GM18951 (cell line): ENCODE results near the gene RAB7A.

Source experiments
- POLR2A ChIP-seq: IDR thresholded peaks from 4 replicates; pipeline ENCODE4 v1.6.1; 2011; ENCODE audit warnings: mild to moderate bottlenecking; ENCODE audit not compliant: insufficient read length, insufficient read depth; ENCODE audit errors: extremely low read depth
- in situ Hi-C: fragments of 300-500 bp; cut with MboI; formaldehyde crosslinking; loops from one replicate; pipeline ENCODE4 v1.12.0; 2022; ENCODE audit warnings: low sequenced_read_pairs, mixed read lengths, inconsistent platforms; ENCODE audit not compliant: unreplicated experiment

The RAB7A gene

DNA sequence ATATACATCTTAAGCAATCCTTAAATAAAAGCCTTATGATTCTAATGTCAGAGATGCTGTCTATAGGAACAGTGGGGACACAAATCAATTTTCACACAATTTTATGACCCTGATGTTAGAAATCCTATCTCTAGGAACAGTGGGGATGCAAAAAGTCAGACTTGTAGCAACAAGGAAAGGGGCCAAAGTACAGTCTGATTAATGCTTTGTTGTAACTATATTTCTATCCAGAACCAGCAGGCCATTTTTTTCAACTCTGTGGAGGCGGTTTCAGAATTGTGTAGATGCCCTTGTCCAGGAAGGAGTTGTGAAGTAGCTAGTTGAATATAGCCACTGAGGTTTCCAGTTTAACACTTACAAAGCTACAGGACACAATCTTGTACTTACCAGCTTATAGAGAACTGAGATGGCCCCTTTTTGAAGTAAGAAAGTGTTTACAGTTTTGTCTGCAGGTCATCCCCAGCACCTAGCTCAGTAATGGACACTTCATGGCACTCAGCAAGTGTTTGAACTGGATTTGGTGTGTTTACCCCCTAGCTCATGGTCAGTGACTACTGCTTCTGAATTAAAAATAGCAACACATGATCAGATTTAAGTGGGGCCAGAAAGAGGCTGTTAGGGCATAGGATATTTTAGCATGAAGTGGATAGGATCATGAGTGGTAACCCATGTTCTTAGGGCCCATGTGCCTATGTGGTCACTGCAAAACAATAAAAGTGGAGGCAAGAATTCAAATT, 54.3 kb downstream of the RAB7A start:
- in situ Hi-C loops: no loop called here
- no peak for TF ChIP-seq POLR2A

DNA sequence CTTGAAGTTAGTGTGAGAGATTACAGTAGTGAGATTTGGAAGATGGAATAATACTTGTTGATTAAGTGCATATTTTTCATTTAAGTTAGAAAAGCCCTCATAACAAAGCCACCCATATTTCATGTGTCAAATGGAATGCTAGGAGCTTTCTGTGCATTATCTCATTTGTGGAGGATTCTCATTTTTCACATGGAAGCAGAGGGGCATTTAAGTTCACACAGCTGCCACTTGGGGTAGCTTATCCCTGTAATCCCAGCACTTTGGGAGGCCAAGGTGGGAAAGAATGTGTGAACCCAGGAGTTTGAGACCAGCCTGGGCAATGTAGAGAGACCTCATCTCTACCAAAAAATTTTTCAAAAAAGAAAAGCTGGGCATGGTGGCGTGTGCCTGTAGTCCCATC, 55.2 kb downstream of the RAB7A start:
- in situ Hi-C loops: no loop called here
- TF ChIP-seq POLR2A: no peak

DNA sequence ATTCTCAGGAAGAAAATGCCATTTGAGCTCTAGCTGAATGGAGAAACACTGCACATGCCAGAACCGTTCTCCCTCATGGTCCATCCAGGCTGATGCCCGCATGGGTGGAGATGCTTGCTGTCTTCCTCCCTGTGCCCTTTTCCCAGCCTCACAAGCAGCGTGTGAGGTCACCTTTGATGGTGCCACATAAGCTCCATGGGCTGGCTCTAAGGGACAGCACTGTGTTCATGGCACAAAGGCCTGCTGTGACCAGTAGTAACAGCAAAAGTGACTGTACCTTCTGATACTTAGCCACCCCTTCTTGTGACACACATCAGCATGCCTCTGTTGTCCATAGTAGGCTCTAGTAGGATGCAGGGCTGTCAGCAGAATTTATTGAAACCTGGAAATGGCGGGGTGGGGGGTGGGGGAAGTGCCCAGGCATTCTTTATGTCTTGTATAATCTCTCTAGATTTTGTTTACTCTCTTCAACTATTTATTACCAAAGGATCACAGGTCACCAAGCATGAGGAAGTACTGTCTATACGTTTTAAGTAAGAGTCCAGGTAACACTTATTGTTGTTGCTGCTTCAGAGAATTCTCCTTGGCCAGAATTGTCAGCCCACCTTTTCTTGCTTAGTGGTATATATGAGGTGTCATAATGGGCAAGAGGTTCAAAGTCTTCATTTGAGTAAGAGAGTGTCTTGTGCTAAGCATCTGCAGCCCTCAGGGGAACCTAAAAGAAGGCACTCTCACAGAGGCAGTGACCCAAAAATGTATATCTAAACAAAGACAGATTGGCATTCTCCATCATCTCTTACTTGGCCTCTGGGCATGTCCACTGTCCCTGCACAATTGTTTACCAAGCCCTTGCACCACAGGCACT, 56.5 kb downstream of the RAB7A start:
- TF ChIP-seq POLR2A: no peak
- in situ Hi-C loops: no loop called here

DNA sequence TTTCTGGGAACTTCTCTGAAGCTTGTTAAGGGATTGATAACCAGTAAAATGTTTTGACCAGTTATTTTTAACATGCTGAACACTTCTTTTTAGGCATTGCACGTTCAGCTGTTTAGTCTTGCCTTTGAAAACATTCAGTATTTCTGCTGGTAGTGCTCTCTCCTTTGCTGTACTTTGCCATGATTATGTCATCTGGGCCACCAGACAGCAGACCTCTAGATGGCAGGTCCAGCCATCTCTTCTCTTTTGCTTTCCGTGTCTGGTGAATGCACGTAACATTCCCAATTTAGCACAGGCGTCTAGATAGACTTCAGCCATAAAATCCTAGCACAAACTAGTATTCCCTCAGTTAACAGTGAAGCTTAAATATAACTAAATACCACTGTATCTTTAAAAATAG, 57.8 kb downstream of the RAB7A start:
- in situ Hi-C loops: no loop called here

DNA sequence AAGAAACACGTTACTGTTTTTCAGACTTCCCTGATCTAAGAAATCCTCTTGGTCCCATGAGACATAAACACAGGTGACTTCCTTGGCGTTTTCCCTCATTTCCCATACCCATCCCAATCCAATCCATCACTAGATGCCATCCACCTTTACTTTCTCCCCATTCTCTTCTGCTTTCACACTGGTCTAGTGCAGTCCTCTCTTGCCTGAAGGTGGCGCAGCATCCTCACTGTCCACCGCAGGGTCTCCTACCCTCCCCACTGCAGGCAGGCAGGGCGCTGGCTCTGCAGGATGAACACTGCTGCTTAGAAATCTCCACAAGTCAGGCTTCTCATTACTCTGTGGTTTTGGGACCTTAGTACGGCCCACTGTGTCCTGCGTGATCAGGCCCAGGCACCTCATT, 58.2 kb downstream of the RAB7A start:
- in situ Hi-C loops: no loop called here
- no peak for TF ChIP-seq POLR2A

More for the DNA sequence above, 57.8 kb downstream of the RAB7A start:
- no peak for TF ChIP-seq POLR2A

DNA sequence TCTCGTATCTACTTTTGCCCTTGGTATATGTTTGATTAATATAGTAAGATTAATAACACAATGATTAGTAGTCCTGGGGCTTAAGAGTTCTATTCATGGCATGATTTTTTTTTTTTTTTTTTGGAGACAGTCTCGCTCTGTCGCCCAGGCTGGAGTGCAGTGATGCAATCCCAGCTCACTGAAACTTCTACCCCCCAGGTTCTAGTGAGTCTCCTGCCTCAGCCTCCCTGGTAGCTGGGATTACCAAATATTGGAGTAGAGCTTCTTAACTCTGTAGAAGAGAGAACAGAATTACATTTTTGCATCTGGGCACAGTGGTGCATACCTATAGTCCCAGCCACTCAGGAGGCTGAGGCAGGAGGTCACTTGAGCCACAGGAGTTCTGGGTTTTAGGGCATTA, 58.9 kb downstream of the RAB7A start:
- in situ Hi-C loops: no loop called here
- no peak for TF ChIP-seq POLR2A

DNA sequence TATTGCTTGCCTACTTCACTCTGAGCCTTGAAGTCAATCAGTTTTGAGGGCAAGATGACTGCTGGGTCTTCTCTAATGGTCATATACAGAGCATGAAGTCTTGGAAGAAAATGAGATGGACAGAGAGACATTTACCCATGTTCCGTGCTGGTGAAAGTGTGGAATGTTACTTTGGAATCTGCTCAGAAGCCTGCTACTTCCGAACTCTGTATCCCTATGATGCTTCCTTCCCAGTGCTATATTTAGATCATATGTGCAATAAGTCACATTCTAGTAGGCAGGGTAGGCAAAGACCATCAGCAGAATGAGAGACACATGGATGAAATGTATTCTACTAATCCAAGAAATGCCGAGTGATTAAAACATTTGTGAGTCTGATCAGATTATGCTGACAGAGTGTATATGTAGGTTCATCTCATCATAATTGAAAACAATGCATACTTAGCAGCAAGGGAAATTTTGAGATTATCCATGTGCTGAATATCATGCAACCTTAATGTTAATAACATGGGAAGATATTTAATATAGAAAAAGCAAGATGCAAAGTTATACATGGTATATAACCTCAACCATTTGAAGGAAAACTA, 60.5 kb downstream of the RAB7A start:
- in situ Hi-C loops: no loop called here
- TF ChIP-seq POLR2A: no peak

DNA sequence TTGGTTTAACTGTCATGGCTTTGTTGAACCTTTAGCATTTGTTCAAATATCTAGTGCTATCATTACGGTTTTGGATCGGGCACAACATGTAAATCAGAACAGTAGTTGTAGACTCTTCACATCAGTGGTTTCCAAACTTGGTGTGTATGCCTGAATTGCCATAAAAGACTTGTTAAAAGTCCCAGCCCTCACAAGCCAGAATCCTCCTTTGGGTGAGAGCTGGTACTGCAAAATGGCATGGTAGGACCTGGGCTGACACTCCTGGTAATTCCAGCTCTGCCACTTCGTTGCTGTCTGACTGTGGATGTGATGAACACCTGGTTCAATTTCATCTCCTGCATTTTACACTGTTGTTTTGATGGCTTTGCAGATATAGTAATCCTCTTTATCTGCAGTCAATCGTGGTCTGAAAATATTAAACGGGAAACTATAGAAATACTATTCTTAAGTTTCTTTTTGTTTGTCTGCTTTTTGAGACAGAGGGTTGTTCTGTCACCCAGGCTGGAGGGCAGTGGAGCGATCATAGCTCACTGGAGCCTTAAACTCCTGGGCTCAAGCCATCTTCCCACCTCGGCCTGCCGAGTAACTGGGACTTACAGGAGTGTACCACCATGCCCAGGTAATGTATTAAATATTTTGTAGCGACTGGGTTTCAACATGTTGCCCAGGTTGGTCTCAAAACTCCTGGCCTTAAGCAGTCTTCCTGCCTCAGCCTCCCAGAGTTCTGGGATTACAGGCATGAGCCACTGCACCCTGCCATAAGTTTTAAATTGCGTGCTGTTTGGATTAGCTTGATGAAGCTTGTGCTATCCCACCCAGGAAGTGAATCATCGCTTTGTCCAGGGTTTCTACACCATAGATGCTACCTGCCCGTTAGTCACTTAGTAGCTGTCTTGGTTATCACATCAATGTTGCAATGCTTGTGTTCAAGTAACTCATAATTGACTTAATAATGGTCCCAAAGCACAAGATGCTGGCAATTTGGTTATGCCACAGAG, 61.6 kb downstream of the RAB7A start:
- in situ Hi-C loops: no loop called here
- no peak for TF ChIP-seq POLR2A

DNA sequence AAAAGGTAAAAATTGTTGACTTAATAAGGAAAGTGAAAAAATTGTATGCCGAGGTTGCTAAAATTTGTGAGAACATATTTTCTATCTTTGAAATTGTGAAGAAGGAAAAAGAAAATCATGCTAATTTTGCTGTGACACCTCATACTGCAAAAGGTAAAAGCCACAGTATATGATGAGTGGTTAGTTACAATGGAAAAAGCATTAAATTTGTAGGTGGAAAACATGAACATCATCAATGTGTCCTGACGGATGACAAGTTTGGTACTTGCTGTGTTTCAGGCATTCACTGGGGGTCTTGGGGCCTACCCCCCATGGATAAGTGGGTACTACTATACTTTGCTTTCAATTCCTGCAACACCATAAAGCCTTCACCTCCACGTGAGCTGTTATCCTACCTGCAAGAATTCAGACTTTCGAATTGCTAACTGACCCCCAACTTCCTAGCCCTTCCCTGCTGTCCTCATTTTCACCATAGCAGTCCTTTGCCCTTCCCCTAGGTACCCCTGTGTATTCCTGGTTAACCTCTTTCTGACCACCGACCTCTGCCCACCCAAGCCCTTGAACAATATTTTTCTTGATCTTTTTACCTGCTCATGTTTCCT, 62.4 kb downstream of the RAB7A start:
- in situ Hi-C loops: no loop called here
- TF ChIP-seq POLR2A: no peak

DNA sequence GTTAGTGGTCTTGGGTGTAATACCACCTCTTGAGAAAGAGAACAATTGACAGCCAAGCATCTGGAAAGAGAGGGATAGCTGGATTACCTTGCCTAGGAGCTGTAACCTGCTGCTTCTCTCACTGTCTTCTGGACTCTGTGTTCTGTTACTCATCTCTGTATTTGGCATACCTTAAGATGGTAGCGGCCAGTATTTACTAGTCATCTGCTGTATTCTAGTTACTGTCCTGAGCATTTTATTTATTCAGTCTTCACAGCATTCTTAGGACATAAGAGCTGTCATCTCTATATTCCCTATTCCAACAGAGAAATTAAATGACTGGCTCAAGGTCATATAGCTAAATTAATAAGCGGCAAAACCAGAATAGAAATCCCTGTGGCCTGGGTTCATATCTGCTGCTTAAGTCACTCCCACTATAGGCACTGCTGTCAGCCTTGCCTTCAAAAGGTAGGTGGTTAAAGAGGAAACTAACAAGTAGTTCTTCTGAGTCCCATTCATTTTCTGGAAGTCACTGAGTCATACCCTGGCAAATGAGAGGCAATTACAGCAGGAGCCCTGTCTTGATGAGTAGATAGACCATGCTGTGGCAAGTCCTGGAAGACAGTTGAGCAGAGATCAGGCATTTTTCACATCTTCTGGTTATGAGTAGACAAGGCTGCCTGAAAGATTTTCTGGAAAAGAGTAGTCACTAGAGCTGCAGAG, 68.2 kb downstream of the RAB7A start:
- in situ Hi-C loops: no loop called here
- no peak for TF ChIP-seq POLR2A

DNA sequence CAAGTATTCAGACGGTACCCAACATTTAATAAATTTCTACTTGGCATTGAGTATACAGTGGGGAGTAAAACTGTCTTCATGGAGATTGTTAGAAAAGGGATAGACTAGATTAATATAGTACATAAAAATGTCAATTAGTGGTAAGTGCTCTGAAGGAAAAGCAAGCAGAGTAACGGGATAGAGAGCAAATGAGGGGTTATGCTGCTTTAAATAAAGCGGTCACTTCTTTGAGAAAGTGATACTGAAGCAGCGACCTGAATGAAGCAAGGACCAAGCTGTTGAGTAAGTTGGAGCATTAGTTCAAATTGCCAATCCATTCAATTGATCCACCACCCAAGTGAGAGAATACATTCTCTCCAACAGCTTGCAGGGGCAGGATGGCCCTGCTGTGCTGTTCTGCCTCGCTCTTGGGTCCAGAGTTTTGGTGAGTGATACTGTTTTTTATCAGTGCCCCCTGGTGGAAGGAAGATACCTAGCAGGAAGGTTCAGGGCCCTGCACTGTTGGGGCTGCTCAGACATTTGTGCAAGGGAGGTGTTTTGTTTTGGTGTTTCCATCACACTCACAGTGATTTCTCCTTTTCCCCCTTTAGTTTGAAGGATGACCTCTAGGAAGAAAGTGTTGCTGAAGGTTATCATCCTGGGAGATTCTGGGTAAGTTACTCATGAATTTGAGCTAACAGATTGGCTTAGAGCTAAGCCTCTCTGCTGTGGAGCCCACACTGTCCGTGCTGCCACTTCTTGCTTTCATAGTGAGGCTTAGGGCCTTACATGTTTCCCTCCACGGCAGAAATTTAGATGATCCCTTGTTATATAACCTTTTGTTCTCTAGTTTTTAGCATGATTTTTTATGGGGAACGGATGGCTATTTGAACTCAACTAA, 69.0 kb downstream of the RAB7A start:
- in situ Hi-C loops: no loop called here
- no peak for TF ChIP-seq POLR2A

DNA sequence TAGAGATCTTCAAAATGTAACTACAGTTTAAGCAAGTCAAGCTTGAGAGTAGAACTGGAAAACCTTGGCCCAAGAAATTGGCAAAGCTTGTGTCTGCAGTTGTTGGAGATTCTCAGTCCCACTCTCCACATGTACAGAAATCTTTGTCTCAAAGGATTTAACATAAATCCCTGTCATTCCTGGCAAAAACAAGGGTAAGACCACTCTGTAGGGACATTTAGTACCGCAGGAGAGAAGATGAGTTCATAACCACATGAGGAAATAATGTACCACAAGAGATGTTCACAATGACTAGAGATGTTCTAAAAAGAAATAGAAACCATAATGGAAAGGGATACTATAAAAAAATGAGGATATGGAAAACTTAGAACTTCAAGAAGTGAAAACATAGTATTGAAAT, 73.7 kb downstream of the RAB7A start:
- no peak for TF ChIP-seq POLR2A
- in situ Hi-C loops: no loop called here
